Measurements from ENCODE around the gene ABTB2.

The ABTB2 gene

DNA sequence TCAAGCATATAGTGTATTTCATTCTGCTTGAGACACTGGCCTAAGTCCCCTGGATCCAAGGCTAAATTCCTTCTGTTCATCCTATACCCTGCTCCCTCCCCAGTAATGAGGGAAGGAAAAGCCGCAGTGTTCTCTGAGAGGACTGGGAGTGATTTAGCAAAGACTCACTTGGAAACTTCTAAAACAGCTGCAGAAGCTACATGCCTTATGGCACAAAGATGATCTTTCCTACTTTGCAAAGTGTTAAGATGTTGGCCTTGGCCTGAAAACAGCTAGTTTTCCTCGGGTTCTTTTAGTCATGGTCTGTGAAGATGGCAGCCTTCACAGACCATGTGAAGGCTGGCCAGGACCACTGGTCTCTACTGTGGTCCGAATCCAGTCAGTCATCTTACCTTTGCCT is 65.7 kb downstream of the ABTB2 start:
- DNase-seq: no peak
- Mint-ChIP-seq H3K4me1 (no peaks in the 10 kb centered on the region), H3K36me3 (no peaks in the 10 kb centered on the region), H3K9me3 (no peaks in the 10 kb centered on the region), H3K27ac (no peak overlapping the region), H3K4me3 (no peak overlapping the region), H3K27me3 (peaks cover 13% of the 10 kb centered on the region)
- CTCF ChIA-PET: no interaction called here

DNA sequence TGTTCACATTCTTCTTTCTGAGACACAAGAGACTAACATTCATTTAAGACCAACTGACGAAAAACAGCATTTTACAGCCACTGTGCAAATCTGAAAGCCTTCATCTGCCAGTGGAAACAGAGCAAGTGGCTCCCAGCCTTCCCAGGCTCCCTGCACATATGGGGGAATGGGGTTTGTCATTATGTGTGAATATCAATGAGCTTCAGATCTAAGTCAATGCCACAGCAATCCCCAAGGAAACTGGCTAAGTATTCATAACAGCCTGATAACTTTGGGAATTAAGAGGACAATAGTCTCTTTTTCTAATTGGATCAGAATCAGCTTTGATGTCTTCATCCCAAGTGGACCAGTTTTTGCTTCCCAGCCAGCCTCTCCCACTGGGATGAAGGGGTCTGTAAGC is 66.9 kb downstream of the ABTB2 start:
- Mint-ChIP-seq H3K4me3 (no peak overlapping the region), H3K36me3 (no peaks in the 10 kb centered on the region), H3K9me3 (no peaks in the 10 kb centered on the region), H3K27ac (no peak overlapping the region), H3K27me3 (peaks cover 16% of the 10 kb centered on the region), H3K4me1 (no peaks in the 10 kb centered on the region)
- CTCF ChIA-PET: no interaction called here
- DNase-seq: no peak

DNA sequence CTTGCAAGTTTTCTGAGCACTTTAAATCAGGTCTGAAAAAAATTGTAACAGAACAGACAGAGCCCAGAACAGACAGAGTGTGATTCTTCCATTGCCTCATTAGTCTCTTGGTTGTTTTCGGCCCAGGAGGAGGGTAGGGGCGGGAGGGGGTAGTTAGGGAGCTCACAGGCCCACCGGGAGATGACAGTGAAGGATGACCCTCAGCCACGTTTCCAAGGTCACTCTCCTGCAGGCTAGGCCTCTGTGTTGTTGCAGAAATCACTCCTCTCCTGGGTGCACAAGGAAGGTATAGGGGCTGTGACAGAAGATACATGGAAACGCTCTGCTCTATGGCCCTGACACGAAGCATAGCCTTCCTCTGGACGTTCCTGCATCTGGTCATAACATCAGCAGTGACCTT is 69.3 kb downstream of the ABTB2 start:
- no peak overlapping the region for H3K4me3 Mint-ChIP-seq
- H3K36me3 Mint-ChIP-seq: no peaks in the 10 kb centered on the region
- CTCF ChIA-PET: interaction anchor here (1.4 kb wide), 1 partner anchor 24 kb away, joined by 3 read pairs; no protein-coding TSS in a partner anchor
- H3K27me3 Mint-ChIP-seq: peaks cover 11% of the 10 kb centered on the region
- H3K4me1 Mint-ChIP-seq: no peaks in the 10 kb centered on the region
- no peaks in the 10 kb centered on the region for H3K9me3 Mint-ChIP-seq
- no peak overlapping the region for H3K27ac Mint-ChIP-seq
- DNase-seq: no peak

DNA sequence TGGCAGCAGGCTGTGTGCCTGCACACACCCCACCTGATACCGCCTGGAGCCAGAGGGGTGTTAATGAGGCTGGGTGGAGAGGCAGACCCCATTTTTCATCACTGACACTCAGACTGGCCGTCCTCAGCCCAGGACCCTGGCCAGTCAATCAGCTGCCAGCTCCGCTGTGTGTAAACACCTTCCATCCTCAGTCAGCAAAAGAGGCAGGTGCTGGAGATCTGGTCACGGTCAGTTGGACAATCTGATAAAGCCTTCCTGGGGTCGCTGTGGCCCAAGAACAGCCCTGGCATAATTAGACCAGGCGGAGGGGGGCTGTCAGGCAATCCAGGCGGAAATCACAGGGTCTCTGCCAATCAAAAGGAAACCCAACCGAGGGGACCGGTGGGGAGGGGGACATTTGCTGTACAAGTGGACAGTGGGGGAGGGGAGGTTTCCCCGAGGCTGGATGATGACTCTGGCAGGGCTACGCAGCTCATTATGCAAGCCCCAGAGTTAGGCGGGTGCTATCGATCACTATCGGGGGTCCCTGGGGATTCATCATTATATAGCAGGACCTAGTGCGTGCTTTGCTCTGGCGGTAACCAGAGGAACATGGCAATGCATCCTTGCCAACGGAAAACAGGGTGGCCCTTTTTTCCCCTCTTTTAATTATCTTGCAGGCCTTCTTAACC is 72.9 kb downstream of the ABTB2 start:
- no peak for DNase-seq
- Mint-ChIP-seq H3K4me3 (no peak overlapping the region), H3K36me3 (no peaks in the 10 kb centered on the region), H3K27ac (no peak overlapping the region), H3K9me3 (no peaks in the 10 kb centered on the region), H3K27me3 (peaks cover 3% of the 10 kb centered on the region), H3K4me1 (no peaks in the 10 kb centered on the region)
- CTCF ChIA-PET: interaction anchor here (1.0 kb wide), 1 partner anchor 14 kb away, joined by 3 read pairs; no protein-coding TSS in a partner anchor

DNA sequence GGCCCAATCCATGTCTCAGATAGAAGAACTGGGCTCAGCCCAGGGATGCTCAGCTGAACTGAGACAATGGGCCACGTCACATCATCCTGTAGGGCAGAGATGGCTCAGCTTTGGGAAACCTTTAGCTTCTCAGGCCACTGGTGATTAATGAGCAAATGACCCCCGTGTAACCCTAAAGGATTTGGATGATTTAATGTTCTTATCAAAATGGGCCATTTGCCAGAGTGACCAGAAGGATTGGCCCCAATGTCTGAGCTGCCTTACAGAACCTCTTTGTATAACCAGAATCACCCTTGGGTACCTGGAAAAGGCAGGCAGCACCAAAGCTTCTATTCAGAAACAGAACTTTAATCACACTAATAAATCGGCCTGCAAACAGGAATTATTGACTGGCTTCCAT is 73.7 kb downstream of the ABTB2 start:
- H3K27me3 Mint-ChIP-seq: peaks cover 7% of the 10 kb centered on the region
- no peaks in the 10 kb centered on the region for H3K9me3 Mint-ChIP-seq
- no peaks in the 10 kb centered on the region for H3K4me1 Mint-ChIP-seq
- CTCF ChIA-PET: no interaction called here
- H3K4me3 Mint-ChIP-seq: no peak overlapping the region
- DNase-seq: no peak
- H3K27ac Mint-ChIP-seq: no peak overlapping the region
- no peaks in the 10 kb centered on the region for H3K36me3 Mint-ChIP-seq

DNA sequence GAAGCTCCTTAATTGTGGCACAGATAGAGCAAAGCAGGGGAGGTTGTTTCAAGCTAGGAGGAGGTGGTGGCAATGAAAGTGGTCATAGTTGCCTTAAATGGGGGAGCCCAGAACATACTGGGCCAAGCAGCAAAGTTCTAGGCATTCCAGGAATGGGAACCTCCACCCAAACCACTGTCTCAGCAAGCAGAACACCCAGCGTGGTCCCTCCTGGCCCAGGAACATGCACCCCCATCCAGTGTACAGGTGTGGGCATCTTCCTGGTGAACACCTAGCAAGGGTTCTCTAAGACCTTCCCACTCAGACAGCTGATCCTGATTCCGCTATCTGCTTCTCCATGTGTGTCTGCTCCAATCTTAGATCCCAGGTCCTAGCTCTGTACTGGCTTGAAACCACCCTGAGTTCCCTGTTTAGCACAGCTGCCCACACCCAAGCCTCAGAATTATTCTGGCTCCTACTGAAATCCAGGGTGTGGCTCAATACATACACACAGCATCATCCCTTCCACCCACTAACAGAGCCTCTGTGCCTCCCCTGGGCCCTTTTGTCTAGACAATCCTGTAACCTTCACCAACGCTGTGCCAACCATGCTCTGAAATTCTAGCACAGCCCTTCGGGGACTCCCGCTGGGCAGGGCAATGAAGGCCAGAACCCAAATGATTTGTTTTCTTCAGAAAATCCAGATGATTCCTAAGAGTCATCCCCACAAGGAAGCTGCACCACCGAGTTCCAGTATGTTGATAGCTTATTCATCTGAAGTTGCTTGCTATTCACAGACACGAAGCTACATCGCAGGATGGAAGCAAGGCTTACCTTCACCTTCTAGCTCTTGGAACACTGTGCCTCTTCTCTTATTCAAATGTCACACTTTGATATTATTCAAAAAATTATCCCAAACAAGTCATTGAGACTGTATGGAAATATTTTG is 76.6 kb downstream of the ABTB2 start:
- Mint-ChIP-seq H3K27me3 (peaks cover 5% of the 10 kb centered on the region), H3K36me3 (no peaks in the 10 kb centered on the region), H3K27ac (no peak overlapping the region), H3K4me3 (no peak overlapping the region), H3K9me3 (no peaks in the 10 kb centered on the region), H3K4me1 (no peaks in the 10 kb centered on the region)
- CTCF ChIA-PET: interaction anchor here (0.8 to 1.0 kb wide), 3 partner anchors 18 to 107 kb away, joined by 3 to 6 read pairs (median 3); no protein-coding TSS in a partner anchor
- DNase-seq: no peak

DNA sequence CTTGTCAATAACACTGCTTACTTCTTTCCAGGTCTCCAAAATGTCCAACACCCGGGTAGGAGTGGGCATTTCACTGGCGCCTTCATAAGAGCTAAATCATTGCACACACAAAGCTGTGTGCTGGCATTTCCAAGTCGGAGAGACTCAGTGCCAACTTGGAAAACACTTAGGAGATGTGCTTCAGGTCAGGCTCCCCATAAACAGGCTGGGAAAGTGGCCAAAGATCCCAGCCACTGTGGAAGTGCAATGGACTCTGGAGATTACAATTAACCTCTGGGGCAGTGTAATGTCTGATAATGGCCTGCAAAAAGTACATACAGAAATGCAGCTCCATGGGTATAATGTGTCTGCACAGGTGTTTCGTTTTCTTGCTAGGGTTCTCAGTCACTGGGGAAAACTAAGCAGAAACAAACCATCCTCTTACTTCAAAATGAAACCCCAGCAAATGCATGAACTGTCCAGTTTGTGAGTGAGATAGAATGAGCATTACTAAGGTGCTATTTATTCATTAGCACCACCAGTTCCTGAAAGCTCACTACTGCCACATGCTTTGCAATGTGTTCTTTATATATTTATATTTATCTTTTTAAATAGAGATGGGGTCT is 79.0 kb downstream of the ABTB2 start:
- Mint-ChIP-seq H3K4me3 (no peak overlapping the region), H3K27me3 (peaks cover 5% of the 10 kb centered on the region), H3K27ac (no peak overlapping the region), H3K36me3 (no peaks in the 10 kb centered on the region), H3K9me3 (no peaks in the 10 kb centered on the region), H3K4me1 (no peaks in the 10 kb centered on the region)
- CTCF ChIA-PET: no interaction called here
- no peak for DNase-seq

DNA sequence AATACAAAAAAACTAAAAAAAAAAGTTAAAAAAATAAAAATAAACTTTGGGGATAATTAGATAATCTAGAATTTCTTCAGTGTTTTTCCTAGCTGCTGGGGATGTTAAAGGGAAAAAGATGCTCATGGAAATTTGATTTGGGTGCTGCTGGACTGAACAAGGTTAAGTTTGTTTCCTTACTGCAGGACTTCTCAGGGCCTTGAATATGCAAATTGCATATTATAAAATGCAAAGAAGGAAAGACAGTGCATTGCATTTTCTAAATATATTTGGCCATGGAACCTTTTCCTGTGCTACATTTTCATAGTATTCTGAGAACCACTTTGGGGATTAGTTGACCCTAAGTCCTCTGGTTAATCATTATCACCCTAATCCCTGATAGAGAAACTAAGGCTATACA is 79.6 kb downstream of the ABTB2 start:
- Mint-ChIP-seq H3K27ac (no peak overlapping the region), H3K36me3 (no peaks in the 10 kb centered on the region), H3K4me3 (no peak overlapping the region), H3K4me1 (no peaks in the 10 kb centered on the region), H3K27me3 (peaks cover 5% of the 10 kb centered on the region), H3K9me3 (no peaks in the 10 kb centered on the region)
- DNase-seq: no peak
- CTCF ChIA-PET: no interaction called here

DNA sequence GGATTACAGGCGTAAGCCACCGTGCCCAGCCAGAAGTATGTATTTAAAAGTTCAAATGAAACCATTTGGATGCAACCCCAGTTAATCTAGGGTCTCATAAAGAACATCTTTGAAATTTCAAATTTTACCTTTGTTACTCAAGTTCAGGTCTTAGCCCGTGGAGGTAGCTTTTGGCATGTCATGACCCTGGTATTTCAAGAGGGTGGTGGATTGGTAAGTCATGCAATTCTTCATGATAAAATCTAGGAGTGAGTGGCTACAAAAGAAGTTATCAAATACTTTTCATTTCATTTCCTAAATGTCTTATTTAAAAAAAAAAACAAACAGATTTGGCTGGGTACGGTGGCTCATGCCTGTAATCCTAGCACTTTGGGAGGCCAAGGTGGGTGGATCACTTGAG is 80.6 kb downstream of the ABTB2 start:
- Mint-ChIP-seq H3K36me3 (no peaks in the 10 kb centered on the region), H3K27me3 (peaks cover 5% of the 10 kb centered on the region), H3K9me3 (no peaks in the 10 kb centered on the region), H3K4me3 (no peak overlapping the region), H3K4me1 (no peaks in the 10 kb centered on the region), H3K27ac (no peak overlapping the region)
- DNase-seq: no peak
- CTCF ChIA-PET: no interaction called here

DNA sequence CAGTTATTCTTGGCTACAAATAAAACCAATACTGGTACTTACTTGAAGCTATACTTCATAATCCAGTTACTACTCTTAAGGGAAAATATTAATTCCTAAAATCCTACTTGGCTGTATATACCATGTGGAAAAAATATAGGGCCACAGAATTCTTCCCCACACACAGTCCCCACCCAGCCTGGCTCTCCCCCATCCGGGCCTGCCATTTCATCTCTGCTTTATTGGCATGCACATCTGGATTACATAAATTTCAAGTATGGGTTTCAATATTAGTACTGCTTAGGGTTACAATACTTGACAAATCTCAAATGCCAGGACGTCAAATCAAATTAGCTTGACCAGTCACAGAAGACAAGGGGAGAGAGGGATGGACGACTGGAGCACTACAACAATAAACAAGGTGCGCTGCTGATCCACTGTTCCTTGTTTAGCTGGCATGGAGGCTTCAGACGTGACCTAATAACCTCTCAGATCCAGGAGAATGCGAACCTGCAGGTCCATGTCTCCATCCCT is 81.4 kb downstream of the ABTB2 start:
- Mint-ChIP-seq H3K4me1 (no peaks in the 10 kb centered on the region), H3K4me3 (no peak overlapping the region), H3K36me3 (no peaks in the 10 kb centered on the region), H3K27me3 (peaks cover 5% of the 10 kb centered on the region), H3K27ac (no peak overlapping the region), H3K9me3 (no peaks in the 10 kb centered on the region)
- no peak for DNase-seq
- CTCF ChIA-PET: no interaction called here

DNA sequence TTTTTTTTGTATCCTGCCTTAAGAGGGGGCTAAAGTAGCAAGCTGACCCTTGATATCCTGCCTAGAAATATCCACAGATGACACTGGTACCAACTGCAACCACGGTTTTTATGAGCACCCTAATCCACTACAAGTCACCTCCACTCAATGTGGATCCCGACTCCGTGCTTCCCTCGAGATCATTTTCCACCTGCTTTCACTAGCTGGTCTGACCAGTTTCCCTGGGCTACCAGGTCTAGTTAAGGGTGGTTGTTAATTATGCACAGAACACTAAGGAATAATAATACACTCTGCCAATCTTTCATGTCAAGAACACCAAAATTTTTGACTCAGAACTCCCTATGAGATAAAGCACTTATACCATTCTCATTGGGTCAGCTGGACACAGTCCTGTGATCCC is 82.3 kb downstream of the ABTB2 start:
- peaks cover 8% of the 10 kb centered on the region for H3K27me3 Mint-ChIP-seq
- H3K9me3 Mint-ChIP-seq: no peaks in the 10 kb centered on the region
- no peak for DNase-seq
- H3K36me3 Mint-ChIP-seq: no peaks in the 10 kb centered on the region
- H3K4me3 Mint-ChIP-seq: no peak overlapping the region
- CTCF ChIA-PET: no interaction called here
- H3K4me1 Mint-ChIP-seq: no peaks in the 10 kb centered on the region
- no peak overlapping the region for H3K27ac Mint-ChIP-seq

DNA sequence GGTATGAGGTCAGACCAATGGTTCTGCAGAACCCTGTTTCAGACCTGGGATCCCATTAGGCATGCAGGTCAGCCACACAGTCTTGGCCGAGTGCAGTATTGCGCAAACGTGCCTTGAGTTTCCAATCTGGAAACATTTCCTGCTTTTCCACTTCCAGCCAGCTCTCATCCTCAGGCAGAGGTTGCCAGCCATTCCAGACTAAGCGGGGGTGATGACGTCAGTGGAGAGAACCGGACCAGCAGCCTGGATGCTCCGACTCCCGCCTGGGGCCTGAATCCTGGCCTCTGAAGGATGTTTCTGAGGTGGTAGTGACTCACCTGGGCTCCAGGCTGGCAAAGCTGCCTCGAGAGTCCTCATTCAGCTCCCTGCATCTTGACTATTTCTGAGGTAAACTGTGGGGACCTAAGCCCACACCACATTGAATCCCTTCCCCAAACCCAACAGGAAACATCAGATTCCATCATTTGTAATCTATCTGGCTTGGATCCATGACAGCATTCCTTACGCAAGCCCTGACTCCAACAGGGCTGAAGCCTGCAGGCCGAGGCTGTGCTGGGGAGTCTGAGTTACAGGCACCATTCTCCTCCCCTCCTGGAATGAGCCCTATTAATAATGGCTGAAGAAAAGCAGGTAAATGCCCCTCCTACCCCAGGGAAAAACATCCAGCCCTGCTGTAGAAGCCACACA is 83.0 kb downstream of the ABTB2 start:
- CTCF ChIA-PET: no interaction called here
- Mint-ChIP-seq H3K4me3 (no peak overlapping the region), H3K27ac (no peak overlapping the region), H3K9me3 (no peaks in the 10 kb centered on the region), H3K36me3 (no peaks in the 10 kb centered on the region), H3K27me3 (peaks cover 14% of the 10 kb centered on the region), H3K4me1 (no peaks in the 10 kb centered on the region)
- no peak for DNase-seq

DNA sequence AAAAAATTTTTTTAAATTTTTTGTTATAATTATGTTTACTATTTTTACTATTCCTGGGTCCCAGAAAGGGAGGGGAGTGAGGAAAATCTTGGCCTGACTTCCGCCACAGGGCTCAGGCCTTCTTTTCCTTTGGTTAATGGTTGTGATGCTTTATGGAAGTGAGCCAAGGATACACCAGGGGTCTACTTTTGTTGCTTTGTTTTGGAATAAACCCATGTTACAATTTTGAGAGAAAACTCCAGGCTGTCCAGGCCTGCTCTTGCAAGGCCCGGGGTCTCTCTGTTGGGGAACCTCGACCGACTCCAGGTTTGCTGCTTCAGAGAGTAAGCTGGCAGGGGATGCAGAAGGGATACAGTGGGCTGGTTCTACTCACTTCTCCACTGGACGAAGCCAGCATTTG is 84.7 kb downstream of the ABTB2 start:
- H3K4me3 Mint-ChIP-seq: no peak overlapping the region
- H3K27me3 Mint-ChIP-seq: peaks cover 24% of the 10 kb centered on the region
- no peak overlapping the region for H3K27ac Mint-ChIP-seq
- H3K9me3 Mint-ChIP-seq: no peaks in the 10 kb centered on the region
- CTCF ChIA-PET: no interaction called here
- no peak for DNase-seq
- no peaks in the 10 kb centered on the region for H3K36me3 Mint-ChIP-seq
- no peaks in the 10 kb centered on the region for H3K4me1 Mint-ChIP-seq

DNA sequence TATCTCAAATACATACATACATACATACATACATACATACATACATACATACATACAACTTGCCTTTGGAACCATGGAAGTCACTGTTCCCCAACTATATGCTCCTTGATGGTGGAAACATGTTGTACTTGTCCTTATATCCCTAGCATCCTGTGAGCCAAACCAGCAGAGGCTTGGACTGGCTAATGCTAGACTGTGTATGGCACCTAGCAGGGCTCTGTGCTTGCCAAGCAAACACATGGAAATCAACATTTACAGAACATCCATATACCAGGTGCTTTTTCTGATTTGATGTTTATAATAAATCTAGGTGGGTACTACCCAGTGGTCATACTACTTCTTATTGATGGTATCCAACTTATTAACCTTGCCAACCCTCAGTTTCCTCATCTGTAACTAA is 86.1 kb downstream of the ABTB2 start:
- no peak overlapping the region for H3K4me3 Mint-ChIP-seq
- H3K9me3 Mint-ChIP-seq: no peaks in the 10 kb centered on the region
- peaks cover 24% of the 10 kb centered on the region for H3K27me3 Mint-ChIP-seq
- CTCF ChIA-PET: no interaction called here
- DNase-seq: no peak
- no peaks in the 10 kb centered on the region for H3K36me3 Mint-ChIP-seq
- H3K4me1 Mint-ChIP-seq: no peaks in the 10 kb centered on the region
- no peak overlapping the region for H3K27ac Mint-ChIP-seq
